T47D (cell line): ENCODE results near the gene FGD5.

ENCODE experiments used
- DNase-seq, 2 experiments: peaks; one replicate each; pipeline versions ENCODE4 v3.0.0 to v3.0.0-alpha.2; 2011 to 2012; ENCODE audit warnings: low read depth in 1 of 2, low spot score in 1 of 2
- JUND ChIP-seq: IDR thresholded peaks from 2 replicates; pipeline ENCODE4 v1.6.1; 2012; ENCODE audit warnings: low read depth
- in situ Hi-C: cut with HindIII; loops from 2 replicates; pipeline ENCODE4 v1.10.0; 2016; ENCODE audit warnings: low sequenced_read_pairs, low pct_unique_long_range_greater_than_20kb

Gene FGD5

GRCh38 chr3:14779069-14779685 lies 39.6 kb upstream of the FGD5 start:
- TF ChIP-seq JUND = no peak
- no peak for DNase-seq
- in situ Hi-C loops = no loop called here

GRCh38 chr3:14780927-14781507 lies 37.7 kb upstream of the FGD5 start:
- in situ Hi-C loops = no loop called here
- DNase-seq = peak; percentile 83 to 89
- no peak for TF ChIP-seq JUND

DNA sequence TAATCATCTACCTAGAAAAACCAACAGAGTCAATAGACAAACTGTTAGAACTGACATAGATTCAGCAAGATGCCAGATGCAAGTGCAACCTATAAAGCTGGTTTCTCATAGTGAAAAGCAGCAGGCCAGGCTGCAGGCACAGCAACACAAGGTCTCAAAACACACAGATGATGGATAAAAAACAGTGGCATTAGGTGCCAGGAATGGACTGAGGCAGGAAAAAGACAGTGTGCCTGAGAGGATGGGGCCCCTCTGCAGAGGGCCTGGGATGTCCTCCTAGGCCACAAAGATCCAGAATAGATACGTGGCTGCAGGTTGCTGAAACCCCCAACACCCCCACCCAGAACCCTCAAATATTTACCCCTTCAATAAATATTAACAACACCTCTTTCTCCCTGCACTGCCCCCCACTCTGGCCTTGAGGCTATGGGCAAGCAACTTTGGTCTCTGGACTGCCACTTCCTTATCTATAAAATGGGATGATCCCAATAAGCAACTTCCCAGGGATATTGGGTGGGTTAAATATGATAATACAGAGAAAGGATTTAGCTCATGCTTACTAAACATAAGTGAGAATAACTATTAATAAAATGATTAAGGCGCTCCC lies 35.2 kb upstream of the FGD5 start:
- TF ChIP-seq JUND = no peak
- DNase-seq = no peak
- in situ Hi-C loops = no loop called here

GRCh38 chr3:14784087-14784681 lies 34.6 kb upstream of the FGD5 start:
- in situ Hi-C loops = no loop called here
- TF ChIP-seq JUND = no peak
- DNase-seq = no peak

DNA sequence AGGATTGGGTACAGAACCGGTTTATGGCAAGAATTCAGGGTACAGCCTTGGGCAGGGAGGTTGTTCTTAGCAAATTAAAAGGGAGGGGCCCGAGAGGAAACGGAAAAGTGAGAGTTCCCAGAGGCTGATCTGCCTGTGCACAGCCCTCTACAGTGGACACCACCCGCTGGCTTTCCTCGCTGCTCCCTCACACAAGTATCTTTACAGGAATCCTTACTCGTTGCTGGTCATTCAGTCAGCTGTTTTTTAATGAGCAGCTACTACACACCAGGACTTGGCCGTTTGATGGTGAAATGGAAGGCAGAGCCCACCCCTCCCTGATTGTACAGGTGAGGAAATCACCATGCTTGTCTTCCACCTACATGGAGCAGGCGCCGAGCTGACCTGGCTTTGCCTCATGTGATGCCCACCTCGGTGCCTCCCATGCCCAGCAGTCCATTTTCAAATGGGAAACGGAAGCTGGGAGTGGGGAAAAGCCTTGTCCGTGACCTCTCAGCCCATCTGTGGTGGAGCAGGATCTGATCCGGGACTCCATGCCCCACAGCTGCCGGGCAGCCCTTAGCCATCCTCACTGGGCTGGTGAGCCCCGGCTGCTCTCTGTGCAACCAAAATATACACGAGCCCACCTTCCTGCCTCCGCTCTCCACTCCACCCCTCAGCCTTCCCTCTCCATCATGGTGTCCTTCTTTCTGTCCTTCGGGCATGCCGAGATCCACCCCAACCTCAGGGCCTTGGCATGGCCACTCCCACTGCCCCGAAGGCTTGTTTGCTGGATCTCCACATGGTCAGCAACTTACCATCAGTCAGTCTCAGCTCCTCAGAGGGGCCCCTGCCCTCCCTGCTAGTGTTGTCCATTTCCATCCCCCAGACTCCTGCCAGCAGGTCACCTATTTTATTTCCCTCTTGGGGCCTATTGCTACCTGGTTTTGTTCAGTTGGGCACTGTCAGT lies 33.3 kb upstream of the FGD5 start:
- DNase-seq = no peak
- no peak for TF ChIP-seq JUND
- in situ Hi-C loops = no loop called here

GRCh38 chr3:14786369-14786768 lies 32.4 kb upstream of the FGD5 start:
- in situ Hi-C loops = no loop called here
- no peak for DNase-seq
- no peak for TF ChIP-seq JUND

DNA sequence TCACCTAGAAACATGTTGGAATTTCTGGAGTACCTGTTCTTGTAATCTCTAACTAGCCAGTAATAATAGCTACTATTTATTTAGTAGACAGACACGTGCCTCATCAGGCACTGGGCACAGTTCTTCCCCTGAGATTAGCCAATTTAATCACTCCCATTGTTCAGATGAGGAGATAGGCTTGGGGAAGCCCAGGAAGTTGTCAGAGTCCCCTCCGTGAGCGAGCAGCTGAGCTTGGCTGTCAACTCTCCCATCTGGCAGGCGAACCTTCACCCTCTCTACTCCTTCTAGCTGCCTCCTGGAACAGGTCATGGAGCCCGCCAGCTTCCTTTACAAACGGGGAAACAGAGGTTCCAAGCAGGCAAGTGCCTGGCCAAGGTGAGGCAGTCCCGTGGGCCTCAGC lies 31.1 kb upstream of the FGD5 start:
- no peak for TF ChIP-seq JUND
- in situ Hi-C loops = no loop called here
- DNase-seq = no peak

DNA sequence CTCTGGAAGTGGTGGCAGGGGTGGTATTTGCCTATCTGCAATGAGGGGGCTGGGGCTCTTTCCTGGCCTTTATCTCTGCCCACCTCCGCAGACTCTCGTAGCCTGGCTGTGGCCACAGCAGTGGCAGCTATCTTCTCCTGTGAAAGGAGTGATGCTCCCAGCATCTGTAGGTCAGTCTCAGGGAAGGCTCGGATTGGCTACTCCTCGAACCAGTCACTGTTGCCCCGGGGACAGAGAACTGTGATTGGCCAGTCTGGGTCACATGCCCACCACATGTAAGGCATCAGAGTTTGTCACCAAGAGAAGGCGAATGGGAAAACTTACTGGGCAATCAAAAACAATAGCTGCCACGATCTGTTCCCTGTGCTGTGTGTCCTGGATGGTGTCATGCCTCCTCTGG lies 30.1 kb upstream of the FGD5 start:
- DNase-seq = peak in 1 of 2 experiments; percentile 20
- in situ Hi-C loops = no loop called here
- TF ChIP-seq JUND = no peak

DNA sequence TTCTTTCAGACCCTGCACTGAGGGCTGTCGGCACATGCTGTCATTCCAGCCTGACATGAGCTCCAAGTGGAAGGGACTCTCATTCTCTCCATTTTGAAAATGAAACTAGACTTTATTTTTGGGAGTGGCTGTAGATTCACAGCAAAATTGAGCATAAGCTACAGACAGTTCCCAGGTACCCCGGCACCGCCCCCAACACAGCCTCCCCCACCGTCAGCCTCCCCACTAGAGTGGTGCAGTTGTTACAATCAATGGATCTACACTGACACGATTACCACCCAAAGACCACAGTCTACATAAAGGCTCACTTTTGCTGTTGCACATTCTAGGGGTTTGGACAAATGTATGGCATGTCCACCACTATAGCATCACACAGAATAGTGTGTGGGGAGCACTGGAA lies 29.5 kb upstream of the FGD5 start:
- TF ChIP-seq JUND = no peak
- in situ Hi-C loops = no loop called here
- no peak for DNase-seq

- DNase-seq = no peak
- in situ Hi-C loops = no loop called here
- TF ChIP-seq JUND = no peak
Observed at GRCh38 chr3:14789640-14790285, 29.0 kb upstream of the FGD5 start.

DNA sequence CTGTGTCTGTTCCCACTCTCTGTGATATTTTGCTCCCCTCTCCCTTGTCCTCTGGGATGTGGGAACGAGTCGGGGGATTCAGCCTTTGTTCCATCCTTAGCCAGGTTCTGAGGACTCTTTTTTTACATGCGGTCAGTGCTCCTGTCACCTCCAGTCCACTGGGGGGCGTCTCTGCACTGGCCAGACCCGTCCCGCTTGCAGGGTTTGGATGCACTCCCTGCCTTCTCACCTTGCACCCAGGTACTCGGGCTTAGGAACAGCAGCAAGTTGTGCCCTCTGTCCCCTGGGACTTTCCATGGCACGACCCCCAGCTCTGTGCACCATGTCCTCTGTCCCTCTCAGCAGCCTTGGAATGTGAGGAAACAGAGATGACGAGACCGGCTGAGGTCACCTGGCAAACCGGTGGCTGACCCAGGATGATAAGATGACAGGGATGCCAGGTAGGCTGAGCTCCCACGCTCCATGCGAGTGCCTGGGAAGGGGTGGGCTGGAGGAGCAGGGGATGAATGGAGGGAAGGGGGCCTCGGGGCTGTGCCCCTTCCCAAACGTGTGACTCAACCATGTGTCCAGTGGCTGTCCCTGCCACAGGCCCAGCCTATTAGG lies 27.3 kb upstream of the FGD5 start:
- DNase-seq = peak; percentile 83 to 87
- no peak for TF ChIP-seq JUND
- in situ Hi-C loops = no loop called here
